ENCODE measurements around the gene PARP2.
"Not testable (repeated sequence)": the region's sequence is repeated elsewhere in the genome, so short reads cannot be mapped to it uniquely, and the experiment has no call there.

PARP2 gene

GRCh38 chr14:20331053-20331613 is 12.3 kb upstream of the PARP2 start:
- DNase-seq, result no peak
- Histone ChIP-seq H3K36me3 (peaks cover 16% of the 10 kb centered on the region), H3K4me3 (ENCODE audit: low read depth, low read length) (no peak overlapping the region), H3K27ac (no peak overlapping the region), H3K27me3 (ENCODE audit: insufficient read depth, low read depth, severe bottlenecking) (no peaks in the 10 kb centered on the region), H3K9me3 (ENCODE audit: severe bottlenecking) (no peaks in the 10 kb centered on the region)
- no peak for TF ChIP-seq CTCF (IDR thresholded peaks at IDR 0.05; ENCODE audit: low read depth, low read length)

GRCh38 chr14:20332431-20332787 is 11.0 kb upstream of the PARP2 start:
- no peak for TF ChIP-seq CTCF (IDR thresholded peaks at IDR 0.05; ENCODE audit: low read depth, low read length)
- no peaks in the 10 kb centered on the region for H3K27me3 ChIP-seq (ENCODE audit: insufficient read depth, low read depth, severe bottlenecking)
- H3K27ac ChIP-seq, result peak overlapping the region; percentile 81
- H3K4me3 ChIP-seq (ENCODE audit: low read depth, low read length), result peak overlapping the region; percentile 71
- no peak for DNase-seq
- no peaks in the 10 kb centered on the region for H3K9me3 ChIP-seq (ENCODE audit: severe bottlenecking)
- peaks cover 9% of the 10 kb centered on the region for H3K36me3 ChIP-seq

GRCh38 chr14:20332788-20333493 is 10.5 kb upstream of the PARP2 start, which contains the start of gene CCNB1IP1:
Gene CCNB1IP1 (minus strand): TSS chr14:20333279. CDS start chr14:20316523, 16,756 bp downstream.
- H3K9me3 ChIP-seq (ENCODE audit: severe bottlenecking), result no peaks in the 10 kb centered on the region
- no peak for TF ChIP-seq CTCF (IDR thresholded peaks at IDR 0.05; ENCODE audit: low read depth, low read length)

DNA sequence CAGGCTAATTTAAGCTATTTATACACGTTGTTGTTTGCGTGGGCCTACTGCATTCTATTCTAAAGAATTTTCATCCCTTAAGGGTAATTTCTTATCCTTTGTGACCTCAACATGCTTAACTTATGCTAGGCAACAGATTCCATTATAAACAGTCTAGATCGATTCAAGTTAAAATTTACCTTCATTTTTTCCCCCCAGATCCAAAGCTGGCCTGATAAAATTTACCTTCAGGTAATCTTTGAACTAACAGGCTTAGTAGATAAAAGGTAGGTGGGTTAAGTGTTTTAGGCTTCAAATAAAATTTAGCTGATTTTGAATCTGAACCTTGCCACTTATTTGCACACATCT is 10.0 kb upstream of the PARP2 start:
- H3K4me3 ChIP-seq (ENCODE audit: low read depth, low read length), result peak overlapping the region; percentile 71
- peaks cover 5% of the 10 kb centered on the region for H3K36me3 ChIP-seq
- no peaks in the 10 kb centered on the region for H3K9me3 ChIP-seq (ENCODE audit: severe bottlenecking)
- DNase-seq, result no peak
- no peaks in the 10 kb centered on the region for H3K27me3 ChIP-seq (ENCODE audit: insufficient read depth, low read depth, severe bottlenecking)
- H3K27ac ChIP-seq, result no peak overlapping the region
- TF ChIP-seq CTCF (IDR thresholded peaks at IDR 0.05; ENCODE audit: low read depth, low read length), result no peak

More at GRCh38 chr14:20332788-20333493, 10.5 kb upstream of the PARP2 start, which contains the start of gene CCNB1IP1:
- Histone ChIP-seq H3K4me3 (ENCODE audit: low read depth, low read length) (peak within 1 kb of the TSS; percentile 71), H3K36me3 (peaks cover 5% of the 10 kb centered on the region), H3K27me3 (ENCODE audit: insufficient read depth, low read depth, severe bottlenecking) (no peaks in the 10 kb centered on the region), H3K27ac (peak within 1 kb of the TSS; percentile 81)
- DNase-seq, result peak; percentile 51

GRCh38 chr14:20334017-20334416 is 9.4 kb upstream of the PARP2 start:
- Histone ChIP-seq H3K4me3 (ENCODE audit: low read depth, low read length) (no peak overlapping the region), H3K27me3 (ENCODE audit: insufficient read depth, low read depth, severe bottlenecking) (no peaks in the 10 kb centered on the region), H3K36me3 (peaks cover under 1% of the 10 kb centered on the region), H3K27ac (no peak overlapping the region), H3K9me3 (ENCODE audit: severe bottlenecking) (no peaks in the 10 kb centered on the region)
- no peak for TF ChIP-seq CTCF (IDR thresholded peaks at IDR 0.05; ENCODE audit: low read depth, low read length)
- DNase-seq, result no peak

GRCh38 chr14:20341032-20341431 is 2.4 kb upstream of the PARP2 start:
- H3K27me3 ChIP-seq (ENCODE audit: insufficient read depth, low read depth, severe bottlenecking); DNase-seq; H3K27ac ChIP-seq; H3K9me3 ChIP-seq (ENCODE audit: severe bottlenecking); H3K4me3 ChIP-seq (ENCODE audit: low read depth, low read length): not testable (repeated sequence)
- H3K36me3 ChIP-seq, result peaks cover 16% of the 10 kb centered on the region

All from WERI-Rb-1 (cell line).